NCI-H526 treated with DMSO at 0.1 percent for 48 hours (cell line): ENCODE results near the gene CREB3L4.

Source experiments
- DNase-seq: peaks from one replicate; lab custom pipeline; 2025; lab: John Stamatoyannopoulos, UW

The CREB3L4 gene

DNA sequence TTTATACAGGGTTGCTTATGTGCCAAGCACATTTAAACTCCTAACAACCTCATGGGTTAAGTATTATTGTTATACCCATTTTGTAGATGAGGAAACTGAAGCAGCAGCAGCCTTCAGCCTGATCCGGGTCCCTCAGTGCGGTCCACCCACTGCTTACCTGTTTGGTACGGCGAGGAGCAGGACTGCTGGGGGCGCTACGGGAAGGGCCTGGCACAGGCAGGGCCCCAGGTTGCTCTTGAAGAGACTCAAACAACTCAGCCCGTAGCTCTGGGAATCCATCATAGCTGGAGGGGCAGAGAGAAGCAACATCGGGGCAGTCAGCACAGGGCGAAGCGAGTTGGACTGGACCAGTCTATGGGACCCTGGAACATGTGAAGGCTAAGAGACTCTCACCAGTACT is 30.4 kb upstream of the CREB3L4 start:
- no peak for DNase-seq

DNA sequence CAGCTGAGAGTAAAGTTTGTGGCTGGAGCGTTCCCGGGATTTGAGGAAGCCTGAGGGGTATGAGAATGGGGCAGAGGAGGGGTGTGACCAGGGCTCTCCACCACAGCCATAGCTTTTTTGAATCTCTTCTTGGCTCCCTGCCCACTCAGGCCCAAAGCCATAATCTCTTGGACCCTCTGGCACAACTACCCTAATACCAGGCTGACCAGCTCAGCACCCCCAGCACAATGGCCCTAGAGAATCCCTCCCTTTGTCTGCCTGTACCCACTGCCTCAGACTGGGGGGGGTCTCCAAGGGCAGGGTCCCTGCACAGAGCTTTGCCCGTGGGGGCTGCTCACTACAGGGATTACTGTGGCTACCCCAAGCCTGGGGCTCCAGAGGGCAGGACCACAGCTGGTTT is 28.7 kb upstream of the CREB3L4 start:
- DNase-seq, result no peak

DNA sequence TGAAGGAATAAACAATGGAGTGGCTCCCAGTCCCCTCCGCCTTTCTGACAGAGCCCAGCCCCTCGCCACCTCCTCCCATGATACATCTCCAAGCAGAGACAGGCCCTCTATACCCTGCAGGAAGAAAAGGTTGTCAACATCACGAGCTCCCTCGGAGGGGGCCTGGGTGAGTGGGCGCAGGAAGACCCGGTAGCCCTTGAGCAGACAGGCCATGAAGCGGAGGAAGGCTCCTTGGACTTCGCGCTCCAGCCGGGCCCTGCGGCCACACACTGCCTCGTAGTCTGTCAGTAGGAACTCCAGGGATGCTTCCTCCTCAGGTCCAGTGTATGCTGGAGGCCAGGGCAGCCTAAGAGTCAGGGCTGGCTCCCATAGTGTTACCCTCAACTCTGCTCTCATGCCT is 28.2 kb upstream of the CREB3L4 start:
- no peak for DNase-seq

DNA sequence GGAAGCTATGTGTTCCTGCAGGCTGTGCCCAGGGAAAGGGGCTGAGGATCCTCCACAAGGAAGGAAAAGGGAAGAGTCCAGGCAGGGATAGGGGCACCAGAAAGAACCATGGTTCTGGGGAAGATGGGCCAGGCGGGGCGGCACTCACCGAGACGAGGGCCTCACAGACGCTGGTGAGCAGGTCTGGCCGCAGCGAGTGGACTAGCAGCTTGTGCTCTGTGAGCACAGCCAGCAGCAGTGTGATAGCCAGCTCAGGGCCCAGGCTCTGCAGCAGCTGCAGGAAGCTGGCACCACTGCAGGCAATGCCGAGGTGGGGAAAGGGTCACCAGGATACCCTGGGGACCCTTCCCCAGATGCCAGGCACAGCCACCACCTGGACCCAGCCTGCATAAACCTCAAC is 26.9 kb upstream of the CREB3L4 start:
- no peak for DNase-seq

DNA sequence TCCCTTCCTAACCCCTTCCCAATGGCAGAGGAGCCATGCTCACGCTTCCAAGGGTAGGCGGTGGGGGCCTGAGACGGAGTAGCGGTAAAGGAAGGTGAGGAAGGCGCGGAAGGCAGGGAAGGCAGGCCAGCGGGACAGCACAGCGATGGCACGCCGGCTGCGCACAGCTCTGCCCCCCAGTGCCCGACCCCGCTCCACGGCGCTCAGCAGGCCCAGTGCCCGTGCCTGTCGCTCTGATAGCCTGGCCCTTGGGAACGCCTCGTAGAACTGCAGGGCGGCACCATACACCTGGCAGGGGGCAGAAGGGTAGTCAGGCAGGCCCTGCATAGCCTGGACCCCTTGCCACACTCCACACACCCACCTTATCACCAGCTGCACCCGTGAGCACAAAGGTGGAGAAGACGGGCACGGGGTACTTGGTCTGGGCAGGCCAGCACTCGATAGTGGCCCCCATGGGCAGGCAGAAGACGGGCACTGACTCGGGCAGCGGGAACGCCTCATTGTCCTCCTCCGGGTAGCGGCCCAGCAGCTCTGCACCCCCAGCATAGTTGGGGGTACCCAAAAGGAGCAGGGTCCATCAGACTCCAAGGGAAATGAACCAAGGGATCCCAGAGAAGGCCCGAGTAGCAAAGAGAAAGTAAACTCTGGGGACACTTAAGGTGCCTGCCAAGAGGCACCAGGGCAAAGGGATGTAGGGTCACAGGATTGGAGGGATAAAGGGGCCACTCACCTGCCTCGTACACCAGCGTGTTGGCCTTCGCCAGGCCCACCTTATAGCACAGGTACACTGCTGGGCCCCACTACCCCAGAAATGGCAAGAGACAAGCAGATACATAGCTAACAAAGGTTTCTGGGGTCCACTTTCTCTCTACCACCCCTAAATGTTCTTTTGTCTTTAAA is 25.6 kb upstream of the CREB3L4 start:
- DNase-seq, result no peak

DNA sequence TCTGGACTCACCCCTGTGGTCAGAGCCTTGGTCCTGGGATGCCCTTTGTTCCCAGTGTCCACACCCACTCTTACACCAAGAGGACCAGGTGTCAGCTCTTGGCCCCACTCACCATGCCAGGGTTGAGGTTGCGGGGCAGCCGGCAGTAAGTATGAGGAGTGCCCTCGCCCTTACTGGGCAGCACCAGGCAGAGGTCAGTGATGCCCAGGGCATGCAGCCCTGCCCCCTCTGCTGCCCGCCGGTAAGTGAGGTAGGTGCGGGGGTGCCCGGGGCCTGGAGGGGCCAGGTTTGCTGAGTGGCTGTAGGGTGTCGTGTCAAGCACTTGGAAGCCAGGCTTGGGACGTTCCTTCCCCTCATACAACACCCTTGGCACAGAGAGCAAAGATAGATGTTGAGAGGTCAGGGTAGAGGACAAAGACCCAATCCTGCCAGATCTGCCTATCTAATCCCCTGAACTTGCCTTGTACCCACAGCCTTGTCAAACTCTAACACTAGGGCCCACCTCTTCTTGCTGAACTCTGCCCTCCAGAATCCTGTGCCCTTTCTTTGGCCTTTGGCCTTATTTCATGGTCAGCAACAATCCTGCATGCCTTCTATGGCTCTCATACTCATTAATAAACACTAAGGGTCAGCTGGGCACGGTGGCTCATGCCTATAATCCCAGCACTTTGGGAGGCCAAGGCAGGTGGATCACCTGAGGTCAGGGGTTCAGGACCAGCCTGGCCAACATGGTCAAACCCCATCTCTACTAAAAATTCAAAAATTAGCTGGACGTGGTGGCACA is 24.7 kb upstream of the CREB3L4 start:
- no peak for DNase-seq

DNA sequence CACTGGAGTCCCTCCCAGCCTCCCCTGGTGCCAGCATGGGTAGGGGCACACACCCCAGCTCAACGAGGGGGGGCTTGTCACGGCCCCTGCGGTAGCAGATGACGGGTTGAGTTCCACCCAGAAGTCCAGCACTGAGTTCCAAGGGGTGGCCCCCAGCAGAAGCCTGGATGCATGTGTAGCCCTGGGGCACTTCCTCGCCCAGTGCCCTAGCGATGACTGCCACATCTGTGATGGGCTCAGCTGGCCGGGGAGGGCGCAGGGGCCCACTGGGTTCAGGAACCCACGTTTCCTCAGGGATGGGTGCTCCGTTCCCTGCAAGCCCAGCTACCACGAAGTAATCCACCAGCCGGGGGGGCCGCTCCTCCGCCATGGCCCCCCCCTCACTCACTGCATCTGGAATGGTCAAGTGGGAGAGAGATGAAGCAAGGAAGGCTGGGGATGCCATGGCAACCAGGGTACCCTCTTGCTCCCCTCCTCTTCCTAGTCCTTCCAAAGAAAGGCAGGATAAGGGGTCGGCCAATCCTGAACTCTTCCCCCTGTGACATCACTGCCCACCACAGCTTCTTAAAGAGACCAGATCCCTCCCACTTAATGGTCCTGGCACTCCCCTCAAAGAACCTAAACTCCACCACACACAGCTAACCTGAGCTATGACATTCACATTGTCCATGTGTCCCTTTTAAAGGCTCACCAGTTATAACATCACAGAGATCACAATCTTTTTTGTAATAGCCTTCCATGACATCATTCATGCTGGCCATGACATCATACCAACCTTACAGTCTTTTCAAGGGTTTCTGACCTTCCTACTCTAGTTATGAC is 23.5 kb upstream of the CREB3L4 start:
- DNase-seq, result no peak

DNA sequence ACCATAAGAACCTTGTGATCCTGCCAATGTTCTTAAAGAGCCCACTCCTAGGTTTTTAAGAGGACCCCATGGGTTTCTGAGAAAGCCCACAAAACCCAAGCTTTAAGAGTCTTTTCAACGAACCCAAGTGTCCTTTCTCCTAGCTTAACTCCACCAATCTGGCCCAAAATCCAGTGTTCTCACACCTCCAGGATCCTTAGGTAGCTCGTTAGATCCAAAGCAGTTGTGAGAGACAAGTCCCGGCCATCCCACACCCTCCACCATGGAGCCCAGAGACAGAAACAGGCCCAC is 22.9 kb upstream of the CREB3L4 start:
- no peak for DNase-seq

DNA sequence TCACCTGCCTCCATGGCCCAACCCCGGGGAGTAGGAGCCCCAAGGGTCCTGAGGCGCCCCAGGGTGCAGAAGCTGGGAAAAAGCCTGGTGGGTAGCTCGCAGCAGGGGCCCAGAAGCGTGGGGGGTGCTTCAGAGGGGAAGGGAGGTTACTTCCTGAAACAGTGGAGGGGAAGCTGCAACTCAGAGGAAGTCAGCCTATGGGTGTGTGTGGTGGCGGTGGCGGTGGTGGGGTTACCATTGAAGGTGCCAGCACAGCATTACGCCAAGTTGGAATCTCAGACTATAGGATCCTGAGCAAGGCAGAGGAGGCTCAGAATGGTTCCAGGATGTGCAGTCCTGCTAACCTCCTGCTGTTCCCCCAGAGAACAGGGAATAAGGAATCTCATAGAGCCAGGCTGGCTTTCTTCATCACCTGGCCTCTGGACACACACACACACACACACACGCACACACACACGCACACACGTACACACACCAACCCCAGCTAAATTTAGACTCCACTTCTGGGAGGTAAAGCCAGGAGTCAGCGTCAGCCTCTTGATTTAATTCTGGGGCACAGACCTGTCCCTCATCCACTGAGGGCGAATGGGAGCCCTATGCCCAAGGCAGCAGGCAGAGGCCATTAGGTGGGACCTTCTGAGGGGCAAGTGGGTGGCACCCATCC is 22.4 kb upstream of the CREB3L4 start:
- DNase-seq, result no peak

DNA sequence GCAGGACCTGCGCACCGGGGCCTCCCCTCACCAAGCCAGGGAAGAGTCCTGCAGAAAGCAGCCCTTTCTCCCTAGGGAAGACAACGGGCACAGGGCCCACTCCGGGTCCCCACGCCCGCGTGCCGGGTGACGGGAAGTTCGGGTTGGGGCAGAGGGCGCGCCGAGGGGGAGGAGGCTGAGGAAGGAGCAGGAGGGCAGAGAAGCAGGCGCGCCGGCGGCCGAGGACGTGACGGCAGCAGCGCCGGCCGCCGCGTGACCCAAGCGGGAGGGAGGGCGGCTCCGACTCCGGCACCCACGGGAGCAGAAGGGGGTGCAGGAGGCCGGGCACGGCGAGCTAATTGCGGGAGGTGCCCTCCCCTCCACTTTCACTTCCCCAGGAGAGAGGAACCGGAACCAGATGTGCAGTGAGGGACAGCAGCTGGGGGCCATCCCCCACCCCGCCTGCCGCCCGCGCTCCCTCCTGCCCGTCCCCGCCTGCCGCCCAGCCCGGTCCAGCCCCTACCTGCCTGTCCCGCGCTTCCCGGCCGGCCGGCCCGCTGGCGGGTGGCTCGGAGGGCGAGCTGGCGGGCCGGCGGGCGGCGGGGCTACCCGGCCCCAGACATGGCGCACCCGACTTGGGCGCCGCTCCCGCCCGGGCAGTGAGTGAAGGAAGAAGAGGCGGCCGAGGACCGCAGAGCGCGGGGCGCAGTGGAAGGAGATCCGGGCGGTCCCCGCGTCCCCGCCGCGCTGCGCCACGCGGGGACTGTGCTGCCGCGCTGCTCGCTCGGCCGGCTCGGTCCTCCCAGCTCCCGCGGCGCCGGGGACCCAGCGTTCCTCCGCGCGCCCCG is 21.7 kb upstream of the CREB3L4 start:
- peak; percentile 73 for DNase-seq

DNA sequence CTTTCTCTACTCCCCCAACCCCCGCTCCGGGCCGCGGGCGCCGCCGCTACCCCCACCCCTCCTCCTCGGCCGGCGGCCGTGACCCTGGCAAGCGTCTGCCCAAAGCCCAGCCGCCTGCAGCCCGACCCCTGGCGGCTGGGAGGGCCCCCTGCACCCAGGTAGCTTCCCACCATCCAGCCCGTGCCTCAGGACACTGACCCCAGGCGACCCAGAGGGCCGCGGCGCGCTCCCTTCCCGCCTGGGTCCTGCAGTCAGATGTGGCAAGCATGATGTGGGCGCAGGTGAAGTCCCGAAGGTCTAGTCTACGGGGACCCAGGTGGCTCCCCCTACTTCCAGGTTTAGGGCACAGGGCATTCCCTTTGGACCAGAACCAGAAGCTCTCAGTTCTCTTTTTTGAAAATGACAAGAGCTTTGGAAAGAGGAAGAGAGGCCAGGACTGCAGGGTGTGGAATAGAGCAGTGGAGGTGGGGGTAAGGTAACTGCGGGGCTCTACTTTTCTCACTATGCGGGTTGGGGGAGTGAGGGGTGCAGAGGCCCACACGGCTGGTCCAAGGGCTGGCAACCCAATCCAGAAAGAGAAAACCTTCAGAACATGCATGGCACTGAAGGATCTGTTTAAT is 21.0 kb upstream of the CREB3L4 start, which contains the start of gene DENND4B:
Gene DENND4B, minus strand, starts transcription at position 97 of the 620 bp plus-strand sequence. CDS start 2,344 bp downstream, outside the sequence.
- peak; percentile 87 for DNase-seq

DNA sequence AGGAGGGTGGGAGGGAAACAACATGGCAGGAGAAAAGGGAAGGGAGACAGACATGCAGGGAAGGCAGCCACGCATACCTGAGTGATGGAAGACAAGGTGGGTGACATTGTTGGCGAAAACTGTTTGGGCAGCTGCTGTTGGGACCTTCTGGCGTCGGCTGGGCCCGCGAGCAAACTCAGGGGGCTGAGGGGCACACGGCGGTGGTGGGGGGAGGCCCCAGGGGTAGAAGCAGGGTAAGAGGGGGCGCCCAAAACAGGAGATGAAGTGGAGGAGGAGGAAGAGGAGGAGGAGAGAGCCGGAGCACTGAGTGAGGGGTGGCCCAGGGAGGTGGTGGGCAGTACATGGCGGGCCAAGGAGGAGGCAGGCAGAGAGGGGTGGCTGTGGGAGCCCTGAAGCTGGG is 16.5 kb upstream of the CREB3L4 start:
- DNase-seq, result no peak

DNA sequence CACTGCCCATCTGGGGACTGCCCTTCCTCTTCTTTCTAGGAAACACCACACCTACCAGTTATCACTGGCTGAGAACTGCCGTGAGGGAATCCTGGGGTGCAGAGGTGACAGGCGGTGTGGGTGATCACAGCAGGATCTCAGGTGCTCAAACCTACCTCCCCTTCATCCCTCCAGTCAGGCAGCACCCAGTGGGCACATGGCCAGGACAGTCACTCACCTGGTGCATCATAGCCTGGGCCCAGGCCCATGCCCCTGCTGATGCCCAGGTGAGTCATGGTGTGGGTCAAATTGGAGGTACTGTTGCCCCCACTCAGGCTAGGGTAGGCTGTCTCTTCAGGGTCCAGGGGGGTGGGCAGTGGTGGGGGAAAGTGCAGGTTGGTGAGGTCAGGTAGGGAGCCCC is 15.9 kb upstream of the CREB3L4 start:
- DNase-seq, result no peak

DNA sequence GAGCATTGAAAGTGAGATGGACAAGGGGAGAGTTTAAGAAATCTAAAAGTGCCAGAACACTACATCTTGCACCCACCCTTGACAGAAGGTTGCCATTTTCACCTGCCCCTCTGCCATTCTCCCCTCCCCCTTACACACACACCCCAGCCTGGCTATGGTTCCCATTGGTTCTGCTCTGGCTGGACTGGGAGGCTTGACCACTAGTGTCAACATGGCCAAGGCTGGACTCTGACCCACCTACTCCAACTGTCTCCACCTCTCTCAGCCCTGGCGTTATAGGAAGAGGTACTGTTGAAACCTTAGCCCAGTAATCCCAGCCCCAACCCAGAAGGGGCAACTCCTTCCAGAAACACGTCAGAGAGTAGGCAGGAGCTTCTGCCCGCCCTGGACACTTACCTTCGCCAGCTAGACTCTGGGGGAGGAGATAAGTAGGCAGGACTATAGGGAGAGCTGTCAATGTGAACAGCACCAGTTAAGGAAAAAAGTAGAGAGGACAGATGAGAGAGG is 13.8 kb upstream of the CREB3L4 start:
- DNase-seq, result no peak

DNA sequence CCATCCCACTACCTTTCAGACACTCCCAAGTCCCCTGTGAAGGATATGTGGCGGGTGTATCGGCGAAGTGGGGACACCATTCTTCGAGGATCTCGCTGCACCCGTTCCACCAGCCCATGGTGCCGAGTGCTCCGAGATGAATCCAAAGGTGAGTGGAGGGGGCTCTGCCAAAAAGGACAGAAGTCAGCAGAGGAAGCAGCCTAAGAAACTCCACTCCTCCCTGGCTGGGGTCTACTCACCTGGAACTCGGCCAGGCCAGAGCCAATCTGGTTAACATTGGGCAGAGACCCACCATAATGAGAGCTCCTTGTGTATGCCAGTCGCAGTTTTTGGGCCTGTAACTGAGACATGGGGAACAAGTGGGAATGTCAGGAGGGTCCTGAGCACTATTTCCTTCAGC is 12.9 kb upstream of the CREB3L4 start:
- no peak for DNase-seq

DNA sequence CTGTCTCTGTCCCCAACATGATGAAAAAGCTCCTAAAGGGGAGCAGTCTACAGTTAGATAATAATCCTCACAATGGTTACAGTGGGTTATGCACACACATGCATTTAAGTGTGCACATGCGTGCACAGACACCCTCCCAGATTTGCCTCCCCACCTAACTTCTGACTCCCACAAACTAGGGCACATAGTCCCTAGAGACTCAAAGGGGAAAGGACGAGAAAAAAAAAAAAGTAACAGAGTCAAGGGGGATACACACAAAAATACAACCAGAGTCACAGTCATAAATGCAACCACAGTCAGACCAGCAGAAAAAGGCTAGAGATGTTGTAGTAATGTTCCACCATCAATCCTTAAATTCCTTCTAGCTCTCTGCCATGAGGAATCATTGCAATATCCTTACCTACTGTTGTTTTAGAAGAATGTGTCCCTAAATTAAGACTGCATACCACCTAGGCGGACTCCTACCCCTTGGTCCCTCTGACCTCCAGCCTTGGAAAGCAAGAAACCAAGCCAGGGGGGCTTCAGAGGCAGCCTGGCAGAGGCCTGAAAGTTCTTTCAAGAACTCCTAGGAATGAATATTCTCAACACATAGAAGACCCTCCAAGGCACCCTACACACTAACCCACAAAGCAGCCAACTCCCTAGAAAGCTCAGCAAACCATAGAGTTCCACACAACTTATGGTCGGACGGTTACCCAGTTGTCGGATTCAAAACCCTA is 10.5 kb upstream of the CREB3L4 start:
- DNase-seq, result no peak

DNA sequence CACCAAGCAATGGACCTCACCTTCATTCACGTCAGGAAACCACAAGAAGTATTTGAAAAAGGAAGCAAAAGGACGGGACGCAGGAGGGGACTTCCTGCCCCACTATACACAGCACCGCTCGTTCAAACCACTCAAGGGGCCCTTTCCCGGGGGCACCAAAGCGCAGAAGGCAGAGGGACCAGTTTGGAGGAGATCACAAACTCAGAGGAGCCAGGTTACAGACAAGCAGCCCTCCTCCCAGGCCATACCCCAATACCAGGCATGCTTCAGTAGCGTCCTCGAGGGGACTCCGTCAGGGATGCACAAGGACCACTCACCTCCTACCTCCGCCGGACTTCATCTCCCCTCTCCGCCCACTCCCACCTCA is 10.0 kb upstream of the CREB3L4 start:
- no peak for DNase-seq

DNA sequence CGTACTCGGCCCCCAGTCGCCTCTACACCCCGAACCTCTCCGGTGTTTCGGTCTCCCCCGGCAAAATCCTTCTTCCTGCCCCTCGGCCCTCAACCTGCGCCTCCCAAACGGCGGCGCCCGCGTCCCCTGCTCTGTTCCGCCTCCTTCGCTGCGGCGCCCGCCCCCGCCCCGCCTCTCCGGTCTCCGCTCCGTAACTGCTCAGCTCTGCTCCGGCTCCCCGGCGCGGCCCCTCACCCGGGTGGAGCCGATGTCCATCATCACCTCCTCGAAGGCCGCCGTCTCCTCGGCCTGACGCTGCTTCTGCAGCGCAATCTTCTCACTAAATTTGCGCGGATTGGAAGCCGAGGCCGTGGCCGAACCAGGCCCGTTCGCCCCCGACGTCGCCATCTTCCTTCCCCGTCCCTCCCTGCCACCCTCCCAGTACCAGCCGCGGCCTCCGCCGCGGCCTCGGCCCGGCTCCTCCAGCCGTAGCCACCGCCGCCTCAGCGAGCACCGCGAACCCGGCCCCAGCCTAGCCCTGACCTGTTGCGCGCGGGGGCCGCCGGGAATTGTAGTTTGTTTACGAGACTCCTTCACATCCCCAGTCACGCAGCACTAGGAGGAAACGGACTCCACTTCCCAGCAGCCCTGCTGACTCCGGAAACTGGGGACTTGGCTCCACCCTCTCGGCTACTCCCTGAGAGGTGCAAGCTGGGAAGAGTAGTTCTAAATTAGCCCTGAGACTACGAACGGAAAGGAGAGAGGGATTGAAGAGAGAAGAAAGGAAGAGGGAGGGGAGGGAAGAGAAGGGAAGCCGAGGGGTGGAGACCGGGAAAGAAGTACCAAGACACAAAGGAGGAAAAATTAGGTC is 9.4 kb upstream of the CREB3L4 start, which contains the start of gene CRTC2:
Gene CRTC2, minus strand, starts transcription at position 502 of the 850 bp plus-strand sequence. Its CDS starts 115 bp downstream, at position 387.
- peak; percentile 100 for DNase-seq

DNA sequence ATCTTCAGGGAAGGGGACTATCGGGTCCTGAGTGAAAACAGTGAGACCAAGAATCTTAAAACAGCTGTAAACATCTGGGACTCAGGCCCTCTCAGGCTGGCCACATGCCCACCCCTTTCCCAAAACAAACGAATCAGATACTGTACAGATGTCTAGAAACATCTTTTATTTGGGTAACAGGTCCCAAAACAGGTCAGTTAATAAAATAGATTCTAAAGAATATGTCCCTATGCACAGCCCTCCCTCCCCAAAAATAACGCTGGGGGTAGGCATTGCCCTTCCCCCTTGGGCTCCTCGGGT is 8.8 kb upstream of the CREB3L4 start:
- no peak for DNase-seq
